Transverse colon (tissue), 4 donors: ENCODE data around the gene SLC2A9. TPM values are rescaled to one million over a fixed set of nuclear protein-coding genes. Genes with fewer than 3 reads are reported as not detected.

Experiments used
- DNase-seq: peaks from one replicate; pipeline ENCODE4 v3.0.0-alpha.2; 2019
- H3K27ac ChIP-seq, 4 donors: fragments of 200-600 bp; sonication (generic); 2 replicates each; pipeline ENCODE4 v1.5.1; 2016 to 2018; ENCODE audit warnings: inconsistent platforms in 4 of 4
- H3K27me3 ChIP-seq: fragments of 200-600 bp; sonication (generic); 2 replicates; pipeline ENCODE4 v1.5.1; 2017; ENCODE audit warnings: inconsistent platforms
- H3K36me3 ChIP-seq, 4 donors: fragments of 200-600 bp; sonication (generic); 2 replicates each; pipeline ENCODE4 v1.5.1; 2017 to 2019; ENCODE audit warnings: inconsistent platforms in 4 of 4
- H3K4me1 ChIP-seq, 4 donors: fragments of 200-600 bp; sonication (generic); 2 replicates each; pipeline ENCODE4 v1.5.1; 2017 to 2020; ENCODE audit warnings: inconsistent platforms in 4 of 4
- H3K4me3 ChIP-seq, 4 donors: fragments of 200-600 bp; sonication (generic); 1 replicate in 1 of 4; 2 replicates in 3 of 4; pipeline versions ENCODE4 v1.5.1 to v1.6.1; 2017 to 2019; ENCODE audit warnings: inconsistent platforms in 4 of 4
- H3K9me3 ChIP-seq, 2 donors: fragments of 200-600 bp; sonication (generic); 2 replicates each; pipeline ENCODE4 v1.5.1; 2017 to 2019; ENCODE audit warnings: inconsistent platforms in 2 of 2
- EP300 ChIP-seq: sonication (generic); formaldehyde crosslinking; IDR thresholded peaks from one replicate; pipeline ENCODE4 v1.6.1; 2017; ENCODE audit warnings: antibody characterized with exemption, low read depth
- POLR2A ChIP-seq: fragments of 450-650 bp; IDR thresholded peaks from one replicate; pipeline ENCODE4 v1.6.1; 2016; ENCODE audit warnings: antibody characterized with exemption, mild to moderate bottlenecking, moderate library complexity
- POLR2AphosphoS5 ChIP-seq, 3 donors: sonication (generic); formaldehyde crosslinking; IDR thresholded peaks; one replicate each; pipeline ENCODE4 v1.6.1; 2016; ENCODE audit warnings: antibody characterized with exemption in 3 of 3
- WGBS, 2 donors: methylation state at CpG; one replicate each; pipeline ENCODE4 v1.1.5; 2018; ENCODE audit warnings: low coverage in 1 of 2; 5-methylcytosine and 5-hydroxymethylcytosine counted together
- in situ Hi-C, 4 donors: fragments of 200-750 bp; cut with MboI; loops; one replicate each; pipeline versions ENCODE4 v1.15.0 to v1.15.1; 2017; ENCODE audit warnings: low sequenced_read_pairs in 3 of 4, low pct_ligation_motif_present in 1 of 4, low pct_unique_long_range_greater_than_20kb in 1 of 4
- intact Hi-C: fragments of 100-400 bp; cut with DNase I; formaldehyde crosslinking; loops from one replicate; pipeline ENCODE4 v1.15.1; 2023; ENCODE audit warnings: low total_unique reads
- total RNA-seq, 4 donors: library from RNA; depleted of rRNA; stranded (reverse); fragments of >200 nt; gene quantifications; one replicate each; pipeline ENCODE4 v1.1.0, GENCODE V29; 2016
- TF ChIP-seq, protein P1 (sequence below), 5 experiments: fragments of 200-600 bp in 3 of 5; fragments of 450-650 bp in 2 of 5; sonication (generic) in 3 of 5; IDR thresholded peaks; 1 replicate in 2 of 5; 2 replicates in 3 of 5; pipeline ENCODE4 v1.5.1; 2016 to 2017; ENCODE audit warnings: antibody characterized with exemption in 5 of 5, inconsistent platforms in 3 of 5, mild to moderate bottlenecking in 2 of 5, moderate library complexity in 1 of 5

SLC2A9 gene
- total RNA-seq, 4 donors from 2014 or later: 2.2 to 4.0 (median 3.4) TPM; not detected in 1

DNA sequence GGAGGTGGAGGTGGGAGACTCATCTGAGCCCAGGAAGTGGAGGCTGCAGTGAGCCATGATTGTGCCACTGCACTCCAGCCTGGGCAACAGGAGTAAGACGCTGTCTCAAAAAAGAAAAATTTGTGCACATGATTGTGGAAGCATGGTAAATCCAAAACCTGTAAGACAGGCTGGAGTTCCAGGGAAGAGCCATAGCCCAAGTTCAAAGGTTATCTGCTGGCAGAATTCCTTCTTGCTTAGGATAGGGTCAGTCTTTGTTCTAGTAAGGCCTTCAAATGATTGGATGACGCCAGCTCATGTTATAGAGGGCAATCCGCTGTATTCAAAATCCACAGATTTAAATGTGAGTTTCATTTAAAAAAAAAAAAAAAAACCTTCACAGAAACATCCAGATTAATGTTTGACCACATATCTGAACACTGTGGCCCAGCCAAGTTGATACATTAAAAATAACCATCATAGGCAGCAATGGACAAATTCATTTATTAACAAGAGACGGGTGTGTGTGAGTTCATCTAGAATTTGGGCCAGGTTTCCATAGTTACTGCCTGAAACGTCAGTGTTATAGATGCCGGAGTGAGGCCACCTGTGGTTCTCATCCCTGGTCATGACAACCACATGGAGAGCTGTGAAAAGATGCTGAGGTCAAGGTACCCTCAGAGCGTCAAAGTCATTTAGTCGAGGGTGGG is 35.2 kb upstream of the SLC2A9 start:
- H3K27me3 ChIP-seq: no peaks in the 10 kb centered on the region
- H3K36me3 ChIP-seq: no peaks in the 10 kb centered on the region
- intact Hi-C loops: no loop called here
- 85 to 87% methylated on average over 4 to 8 of the region's 8 CpGs for WGBS, 2 donors
- DNase-seq: no peak
- H3K27ac ChIP-seq: no peak overlapping the region
- TF ChIP-seq POLR2AphosphoS5 (IDR thresholded peaks at IDR 0.05) (no peak), POLR2A (no peak), EP300 (no peak)
- TF ChIP-seq, protein P1, sequence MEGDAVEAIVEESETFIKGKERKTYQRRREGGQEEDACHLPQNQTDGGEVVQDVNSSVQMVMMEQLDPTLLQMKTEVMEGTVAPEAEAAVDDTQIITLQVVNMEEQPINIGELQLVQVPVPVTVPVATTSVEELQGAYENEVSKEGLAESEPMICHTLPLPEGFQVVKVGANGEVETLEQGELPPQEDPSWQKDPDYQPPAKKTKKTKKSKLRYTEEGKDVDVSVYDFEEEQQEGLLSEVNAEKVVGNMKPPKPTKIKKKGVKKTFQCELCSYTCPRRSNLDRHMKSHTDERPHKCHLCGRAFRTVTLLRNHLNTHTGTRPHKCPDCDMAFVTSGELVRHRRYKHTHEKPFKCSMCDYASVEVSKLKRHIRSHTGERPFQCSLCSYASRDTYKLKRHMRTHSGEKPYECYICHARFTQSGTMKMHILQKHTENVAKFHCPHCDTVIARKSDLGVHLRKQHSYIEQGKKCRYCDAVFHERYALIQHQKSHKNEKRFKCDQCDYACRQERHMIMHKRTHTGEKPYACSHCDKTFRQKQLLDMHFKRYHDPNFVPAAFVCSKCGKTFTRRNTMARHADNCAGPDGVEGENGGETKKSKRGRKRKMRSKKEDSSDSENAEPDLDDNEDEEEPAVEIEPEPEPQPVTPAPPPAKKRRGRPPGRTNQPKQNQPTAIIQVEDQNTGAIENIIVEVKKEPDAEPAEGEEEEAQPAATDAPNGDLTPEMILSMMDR (IDR thresholded peaks at IDR 0.05): no peak
- H3K9me3 ChIP-seq: no peaks in the 10 kb centered on the region
- H3K4me3 ChIP-seq: no peak overlapping the region
- peaks cover 0 to 3% (median 0%) of the 10 kb centered on the region in 4 donors for H3K4me1 ChIP-seq
- in situ Hi-C loops: no loop called here

GRCh38 chr4:10055871-10056270 is 34.6 kb upstream of the SLC2A9 start:
- Histone ChIP-seq H3K9me3 (no peaks in the 10 kb centered on the region), H3K4me3 (no peak overlapping the region), H3K27me3 (no peaks in the 10 kb centered on the region), H3K36me3 (no peaks in the 10 kb centered on the region), H3K4me1 (peaks cover 0 to 3% (median 0%) of the 10 kb centered on the region in 4 donors), H3K27ac (no peak overlapping the region)
- intact Hi-C loops: no loop called here
- in situ Hi-C loops: no loop called here
- DNase-seq: no peak
- WGBS, 2 donors: 91% methylated on average over 4 of the region's 4 CpGs; no CpG with 5 or more reads in 1 of the 2 donors
- TF ChIP-seq, protein P1 (IDR thresholded peaks at IDR 0.05): no peak
- TF ChIP-seq EP300 (no peak), POLR2A (no peak), POLR2AphosphoS5 (IDR thresholded peaks at IDR 0.05) (no peak)

GRCh38 chr4:10054571-10055041 is 33.3 kb upstream of the SLC2A9 start:
- WGBS, 2 donors: 68 to 85% methylated on average over 1 to 4 of the region's 4 CpGs

GRCh38 chr4:10053635-10054453 is 32.5 kb upstream of the SLC2A9 start:
- no peaks in the 10 kb centered on the region for H3K36me3 ChIP-seq
- no peak overlapping the region for H3K27ac ChIP-seq
- in situ Hi-C loops (no loop called here), intact Hi-C loops (no loop called here)
- no peaks in the 10 kb centered on the region for H3K9me3 ChIP-seq
- H3K4me1 ChIP-seq: peaks cover 0 to 3% (median 0%) of the 10 kb centered on the region in 4 donors
- WGBS, 2 donors: 81 to 94% methylated on average over 2 to 8 of the region's 8 CpGs
- H3K27me3 ChIP-seq: no peaks in the 10 kb centered on the region
- no peak for DNase-seq
- H3K4me3 ChIP-seq: no peak overlapping the region
- TF ChIP-seq, protein P1 (IDR thresholded peaks at IDR 0.05): no peak
- no peak for TF ChIP-seq POLR2AphosphoS5 (IDR thresholded peaks at IDR 0.05)
- no peak for TF ChIP-seq POLR2A
- TF ChIP-seq EP300: no peak

More at GRCh38 chr4:10054571-10055041, 33.3 kb upstream of the SLC2A9 start:
- TF ChIP-seq POLR2A (no peak), EP300 (no peak), POLR2AphosphoS5 (IDR thresholded peaks at IDR 0.05) (no peak)
- TF ChIP-seq, protein P1 (IDR thresholded peaks at IDR 0.05): no peak
- H3K9me3 ChIP-seq: no peaks in the 10 kb centered on the region
- in situ Hi-C loops: no loop called here
- H3K36me3 ChIP-seq: no peaks in the 10 kb centered on the region
- H3K27ac ChIP-seq: no peak overlapping the region
- peaks cover 0 to 3% (median 0%) of the 10 kb centered on the region in 4 donors for H3K4me1 ChIP-seq
- DNase-seq: no peak
- H3K27me3 ChIP-seq: no peaks in the 10 kb centered on the region
- H3K4me3 ChIP-seq: no peak overlapping the region
- intact Hi-C loops: no loop called here
